ENCODE measurements around the gene AMD1.

DNA sequence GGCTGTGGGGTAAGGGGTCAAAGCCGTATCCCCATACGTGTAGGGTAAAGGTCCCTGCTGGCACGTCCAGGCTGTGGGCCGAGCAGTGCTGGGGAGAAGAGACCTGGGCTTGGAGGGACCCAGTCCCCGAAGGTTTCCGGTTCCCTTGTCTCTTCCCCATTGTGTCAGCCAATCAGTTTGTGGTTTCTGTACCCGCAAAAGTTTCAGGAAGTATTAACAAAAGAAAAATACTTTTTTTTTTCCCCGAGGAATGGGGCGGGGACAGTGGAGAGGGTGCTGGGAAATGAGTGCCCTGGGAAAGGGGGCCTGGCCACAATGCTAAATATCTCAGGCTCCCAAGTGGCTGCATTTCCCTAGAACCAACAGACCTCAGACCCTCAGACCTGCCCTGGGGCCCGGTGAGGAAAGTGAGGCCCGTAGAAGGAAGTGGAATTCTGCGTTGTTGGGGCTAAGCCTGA, 15.2 kb upstream of the AMD1 start:
- TF ChIP-seq, protein P1, sequence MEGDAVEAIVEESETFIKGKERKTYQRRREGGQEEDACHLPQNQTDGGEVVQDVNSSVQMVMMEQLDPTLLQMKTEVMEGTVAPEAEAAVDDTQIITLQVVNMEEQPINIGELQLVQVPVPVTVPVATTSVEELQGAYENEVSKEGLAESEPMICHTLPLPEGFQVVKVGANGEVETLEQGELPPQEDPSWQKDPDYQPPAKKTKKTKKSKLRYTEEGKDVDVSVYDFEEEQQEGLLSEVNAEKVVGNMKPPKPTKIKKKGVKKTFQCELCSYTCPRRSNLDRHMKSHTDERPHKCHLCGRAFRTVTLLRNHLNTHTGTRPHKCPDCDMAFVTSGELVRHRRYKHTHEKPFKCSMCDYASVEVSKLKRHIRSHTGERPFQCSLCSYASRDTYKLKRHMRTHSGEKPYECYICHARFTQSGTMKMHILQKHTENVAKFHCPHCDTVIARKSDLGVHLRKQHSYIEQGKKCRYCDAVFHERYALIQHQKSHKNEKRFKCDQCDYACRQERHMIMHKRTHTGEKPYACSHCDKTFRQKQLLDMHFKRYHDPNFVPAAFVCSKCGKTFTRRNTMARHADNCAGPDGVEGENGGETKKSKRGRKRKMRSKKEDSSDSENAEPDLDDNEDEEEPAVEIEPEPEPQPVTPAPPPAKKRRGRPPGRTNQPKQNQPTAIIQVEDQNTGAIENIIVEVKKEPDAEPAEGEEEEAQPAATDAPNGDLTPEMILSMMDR (conservative IDR thresholded peaks at IDR 0.05; ENCODE audit: low read length) = no peak
- TF ChIP-seq EZH2phosphoT487 (IDR thresholded peaks at IDR 0.05; ENCODE audit: borderline replicate concordance, low read depth, low read length) = no peak

Measured in OCI-LY7 (cell line).